ENCODE data around the gene SAP30BP. TPM values are rescaled to one million over a fixed set of nuclear protein-coding genes. Genes with fewer than 3 reads are reported as not detected.

Gene SAP30BP
- total and polyA plus RNA-seq, 2 of the 13 experiments (the other 11 are each of a cell fraction or from before 2014, with no cell fraction given), result 67.7 to 99.4 TPM

DNA sequence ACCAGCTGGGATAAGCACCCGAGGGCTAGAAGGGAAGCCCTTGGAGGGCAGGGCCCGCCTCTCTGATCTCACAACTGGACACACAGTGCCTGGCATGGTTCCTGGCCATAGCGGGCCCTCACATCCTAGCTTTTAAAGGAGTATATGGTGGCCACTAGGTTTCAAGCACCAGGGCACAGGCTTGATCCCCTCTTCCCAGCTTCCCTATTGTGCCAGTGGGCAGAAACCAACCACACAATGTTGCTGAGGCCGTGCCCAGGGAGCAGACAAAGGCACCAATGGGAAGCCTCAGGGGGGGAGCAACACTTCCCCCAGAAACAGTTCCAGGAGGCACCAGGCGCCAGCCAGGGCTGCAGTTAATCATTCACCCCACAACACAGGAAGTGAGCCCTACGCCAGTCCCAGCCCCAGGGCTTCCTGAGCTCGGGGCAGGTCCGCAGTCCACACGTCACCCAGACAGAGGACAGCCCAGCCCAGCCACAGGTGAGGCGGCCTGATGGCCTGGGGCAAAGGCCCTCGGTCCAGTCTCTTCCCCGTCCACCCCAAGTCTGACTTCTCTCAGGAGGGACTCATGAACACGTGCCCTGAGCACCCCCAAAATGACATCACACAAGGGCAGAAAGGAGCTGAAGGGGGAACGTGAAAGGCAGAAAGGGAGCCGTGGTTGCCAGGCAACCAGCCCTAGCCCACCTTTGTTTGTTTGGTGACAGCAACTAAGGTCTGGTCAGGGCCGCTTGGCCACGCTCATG lies 21.1 kb upstream of the SAP30BP start (continued):
- TF ChIP-seq, protein P1, sequence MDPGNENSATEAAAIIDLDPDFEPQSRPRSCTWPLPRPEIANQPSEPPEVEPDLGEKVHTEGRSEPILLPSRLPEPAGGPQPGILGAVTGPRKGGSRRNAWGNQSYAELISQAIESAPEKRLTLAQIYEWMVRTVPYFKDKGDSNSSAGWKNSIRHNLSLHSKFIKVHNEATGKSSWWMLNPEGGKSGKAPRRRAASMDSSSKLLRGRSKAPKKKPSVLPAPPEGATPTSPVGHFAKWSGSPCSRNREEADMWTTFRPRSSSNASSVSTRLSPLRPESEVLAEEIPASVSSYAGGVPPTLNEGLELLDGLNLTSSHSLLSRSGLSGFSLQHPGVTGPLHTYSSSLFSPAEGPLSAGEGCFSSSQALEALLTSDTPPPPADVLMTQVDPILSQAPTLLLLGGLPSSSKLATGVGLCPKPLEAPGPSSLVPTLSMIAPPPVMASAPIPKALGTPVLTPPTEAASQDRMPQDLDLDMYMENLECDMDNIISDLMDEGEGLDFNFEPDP (CRISPR knock-in tag; conservative IDR thresholded peaks at IDR 0.05), result no peak
- TF ChIP-seq TEF (CRISPR knock-in tag; IDR thresholded peaks at IDR 0.05) (no peak), ZSCAN25 (CRISPR knock-in tag; IDR thresholded peaks at IDR 0.05) (peak; percentile 86), KLF15 (CRISPR knock-in tag; IDR thresholded peaks at IDR 0.05; ENCODE audit: borderline replicate concordance) (no peak), E2F2 (CRISPR knock-in tag; IDR thresholded peaks at IDR 0.05; ENCODE audit: borderline replicate concordance) (peak; percentile 30; the same call in 1 of the 2 replicates), ZBTB7B (CRISPR knock-in tag; IDR thresholded peaks at IDR 0.05) (peak; percentile 64; the same call in 1 of the 2 replicates), HNRNPK (IDR thresholded peaks at IDR 0.05; ENCODE audit: low read depth, low read length, poor library complexity, severe bottlenecking) (no peak), ZEB1 (IDR thresholded peaks at IDR 0.05; ENCODE audit: insufficient replicate concordance, low read depth) (peak; percentile 86), AKAP8 (CRISPR knock-in tag; IDR thresholded peaks at IDR 0.05) (peak; percentile 87), ZNF333 (CRISPR knock-in tag; IDR thresholded peaks at IDR 0.05; ENCODE audit: borderline replicate concordance) (no peak), FOXC1 (CRISPR knock-in tag; IDR thresholded peaks at IDR 0.05; ENCODE audit: borderline replicate concordance) (0 out of 2 replicates have a peak, but pooled peaks have one; percentile 46), PHF5A (CRISPR knock-in tag; IDR thresholded peaks at IDR 0.05; ENCODE audit: low read depth, unreplicated experiment) (peak; percentile 49), NFYB (CRISPR knock-in tag; IDR thresholded peaks at IDR 0.05) (peak; percentile 72), ZKSCAN8 (CRISPR knock-in tag; IDR thresholded peaks at IDR 0.05; ENCODE audit: borderline replicate concordance) (peak; percentile 68; the same call in 1 of the 2 replicates), GATAD2A (CRISPR knock-in tag; IDR thresholded peaks at IDR 0.05) (peak; percentile 62; the same call in 1 of the 2 replicates)
- TF ChIP-seq, protein P2, sequence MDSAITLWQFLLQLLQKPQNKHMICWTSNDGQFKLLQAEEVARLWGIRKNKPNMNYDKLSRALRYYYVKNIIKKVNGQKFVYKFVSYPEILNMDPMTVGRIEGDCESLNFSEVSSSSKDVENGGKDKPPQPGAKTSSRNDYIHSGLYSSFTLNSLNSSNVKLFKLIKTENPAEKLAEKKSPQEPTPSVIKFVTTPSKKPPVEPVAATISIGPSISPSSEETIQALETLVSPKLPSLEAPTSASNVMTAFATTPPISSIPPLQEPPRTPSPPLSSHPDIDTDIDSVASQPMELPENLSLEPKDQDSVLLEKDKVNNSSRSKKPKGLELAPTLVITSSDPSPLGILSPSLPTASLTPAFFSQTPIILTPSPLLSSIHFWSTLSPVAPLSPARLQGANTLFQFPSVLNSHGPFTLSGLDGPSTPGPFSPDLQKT (CRISPR knock-in tag; IDR thresholded peaks at IDR 0.05; ENCODE audit: borderline replicate concordance), result no peak
- TF ChIP-seq, protein P3, sequence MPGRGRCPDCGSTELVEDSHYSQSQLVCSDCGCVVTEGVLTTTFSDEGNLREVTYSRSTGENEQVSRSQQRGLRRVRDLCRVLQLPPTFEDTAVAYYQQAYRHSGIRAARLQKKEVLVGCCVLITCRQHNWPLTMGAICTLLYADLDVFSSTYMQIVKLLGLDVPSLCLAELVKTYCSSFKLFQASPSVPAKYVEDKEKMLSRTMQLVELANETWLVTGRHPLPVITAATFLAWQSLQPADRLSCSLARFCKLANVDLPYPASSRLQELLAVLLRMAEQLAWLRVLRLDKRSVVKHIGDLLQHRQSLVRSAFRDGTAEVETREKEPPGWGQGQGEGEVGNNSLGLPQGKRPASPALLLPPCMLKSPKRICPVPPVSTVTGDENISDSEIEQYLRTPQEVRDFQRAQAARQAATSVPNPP (CRISPR knock-in tag; IDR thresholded peaks at IDR 0.05), result no peak
- TF ChIP-seq, protein P4, sequence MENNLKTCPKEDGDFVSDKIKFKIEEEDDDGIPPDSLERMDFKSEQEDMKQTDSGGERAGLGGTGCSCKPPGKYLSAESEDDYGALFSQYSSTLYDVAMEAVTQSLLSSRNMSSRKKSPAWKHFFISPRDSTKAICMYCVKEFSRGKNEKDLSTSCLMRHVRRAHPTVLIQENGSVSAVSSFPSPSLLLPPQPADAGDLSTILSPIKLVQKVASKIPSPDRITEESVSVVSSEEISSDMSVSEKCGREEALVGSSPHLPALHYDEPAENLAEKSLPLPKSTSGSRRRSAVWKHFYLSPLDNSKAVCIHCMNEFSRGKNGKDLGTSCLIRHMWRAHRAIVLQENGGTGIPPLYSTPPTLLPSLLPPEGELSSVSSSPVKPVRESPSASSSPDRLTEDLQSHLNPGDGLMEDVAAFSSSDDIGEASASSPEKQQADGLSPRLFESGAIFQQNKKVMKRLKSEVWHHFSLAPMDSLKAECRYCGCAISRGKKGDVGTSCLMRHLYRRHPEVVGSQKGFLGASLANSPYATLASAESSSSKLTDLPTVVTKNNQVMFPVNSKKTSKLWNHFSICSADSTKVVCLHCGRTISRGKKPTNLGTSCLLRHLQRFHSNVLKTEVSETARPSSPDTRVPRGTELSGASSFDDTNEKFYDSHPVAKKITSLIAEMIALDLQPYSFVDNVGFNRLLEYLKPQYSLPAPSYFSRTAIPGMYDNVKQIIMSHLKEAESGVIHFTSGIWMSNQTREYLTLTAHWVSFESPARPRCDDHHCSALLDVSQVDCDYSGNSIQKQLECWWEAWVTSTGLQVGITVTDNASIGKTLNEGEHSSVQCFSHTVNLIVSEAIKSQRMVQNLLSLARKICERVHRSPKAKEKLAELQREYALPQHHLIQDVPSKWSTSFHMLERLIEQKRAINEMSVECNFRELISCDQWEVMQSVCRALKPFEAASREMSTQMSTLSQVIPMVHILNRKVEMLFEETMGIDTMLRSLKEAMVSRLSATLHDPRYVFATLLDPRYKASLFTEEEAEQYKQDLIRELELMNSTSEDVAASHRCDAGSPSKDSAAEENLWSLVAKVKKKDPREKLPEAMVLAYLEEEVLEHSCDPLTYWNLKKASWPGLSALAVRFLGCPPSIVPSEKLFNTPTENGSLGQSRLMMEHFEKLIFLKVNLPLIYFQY (CRISPR knock-in tag; IDR thresholded peaks at IDR 0.05; ENCODE audit: borderline replicate concordance), result peak; percentile 73; the same call in 1 of the 2 replicates
